Vagina (tissue), 2 donors: ENCODE results near the gene GUCY1A1.

Experiments
- CTCF ChIP-seq, 3 experiments: fragments of 450-650 bp in 2 of 3; fragments of 200-600 bp in 1 of 3; sonication (generic) in 1 of 3; IDR thresholded peaks; one replicate each; pipeline ENCODE4 v1.5.1; 2017 to 2019; ENCODE audit warnings: antibody characterized with exemption in 3 of 3, mild to moderate bottlenecking in 2 of 3, moderate library complexity in 2 of 3
- POLR2A ChIP-seq, 2 donors: fragments of 450-650 bp; IDR thresholded peaks; one replicate each; pipeline ENCODE4 v1.6.1; 2017; ENCODE audit warnings: antibody characterized with exemption in 2 of 2, mild to moderate bottlenecking in 2 of 2, moderate library complexity in 2 of 2

GRCh38 chr4:155769090-155769489 lies 102.4 kb downstream of the GUCY1A1 start:
- no peak for TF ChIP-seq CTCF (IDR thresholded peaks at IDR 0.05)
- TF ChIP-seq POLR2A (IDR thresholded peaks at IDR 0.05): no peak
